ENCODE results near the gene CDYL2. TPM values are rescaled to one million over a fixed set of nuclear protein-coding genes. Genes with fewer than 3 reads are reported as not detected.
"Not testable (repeated sequence)": the region's sequence is repeated elsewhere in the genome, so short reads cannot be mapped to it uniquely, and the experiment has no call there.

CDYL2 gene
- total and polyA plus RNA-seq, 8 donors = 4.6 to 16.0 (median 5.7) TPM

DNA sequence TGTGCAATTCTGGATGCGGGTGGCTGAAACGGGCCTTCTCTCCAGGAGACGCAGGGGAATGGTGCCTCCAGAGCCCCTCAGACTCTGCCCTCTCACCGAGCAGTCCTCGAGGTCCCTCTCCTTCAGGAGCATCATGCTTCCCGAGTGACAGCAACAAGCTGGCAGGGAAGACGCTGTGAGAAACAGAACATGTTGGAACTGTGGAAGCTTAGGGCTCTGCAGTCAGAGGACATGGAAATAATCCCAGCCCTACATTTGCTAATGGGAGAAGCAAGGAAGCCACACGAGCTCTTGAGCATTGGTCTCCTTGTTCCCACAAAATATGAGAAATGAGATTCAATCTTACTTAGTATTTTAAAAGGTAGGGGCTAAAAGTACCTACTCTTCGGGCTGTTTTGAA is 148.6 kb downstream of the CDYL2 start:
- H3K27me3 ChIP-seq = no peaks in the 10 kb centered on the region
- no peaks in the 10 kb centered on the region for H3K4me1 ChIP-seq
- TF ChIP-seq, protein P1, sequence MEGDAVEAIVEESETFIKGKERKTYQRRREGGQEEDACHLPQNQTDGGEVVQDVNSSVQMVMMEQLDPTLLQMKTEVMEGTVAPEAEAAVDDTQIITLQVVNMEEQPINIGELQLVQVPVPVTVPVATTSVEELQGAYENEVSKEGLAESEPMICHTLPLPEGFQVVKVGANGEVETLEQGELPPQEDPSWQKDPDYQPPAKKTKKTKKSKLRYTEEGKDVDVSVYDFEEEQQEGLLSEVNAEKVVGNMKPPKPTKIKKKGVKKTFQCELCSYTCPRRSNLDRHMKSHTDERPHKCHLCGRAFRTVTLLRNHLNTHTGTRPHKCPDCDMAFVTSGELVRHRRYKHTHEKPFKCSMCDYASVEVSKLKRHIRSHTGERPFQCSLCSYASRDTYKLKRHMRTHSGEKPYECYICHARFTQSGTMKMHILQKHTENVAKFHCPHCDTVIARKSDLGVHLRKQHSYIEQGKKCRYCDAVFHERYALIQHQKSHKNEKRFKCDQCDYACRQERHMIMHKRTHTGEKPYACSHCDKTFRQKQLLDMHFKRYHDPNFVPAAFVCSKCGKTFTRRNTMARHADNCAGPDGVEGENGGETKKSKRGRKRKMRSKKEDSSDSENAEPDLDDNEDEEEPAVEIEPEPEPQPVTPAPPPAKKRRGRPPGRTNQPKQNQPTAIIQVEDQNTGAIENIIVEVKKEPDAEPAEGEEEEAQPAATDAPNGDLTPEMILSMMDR (IDR thresholded peaks at IDR 0.05) = no peak
- no peak for ATAC-seq
- no peak for DNase-seq
- H3K27ac ChIP-seq = no peak overlapping the region
- intact Hi-C loops (cut with DNase I) = no loop called here
- no peak overlapping the region for H3K4me3 ChIP-seq
- peaks cover 0 to 15% of the 10 kb centered on the region in 2 donors for H3K9me3 ChIP-seq
- H3K36me3 ChIP-seq = no peaks in the 10 kb centered on the region

DNA sequence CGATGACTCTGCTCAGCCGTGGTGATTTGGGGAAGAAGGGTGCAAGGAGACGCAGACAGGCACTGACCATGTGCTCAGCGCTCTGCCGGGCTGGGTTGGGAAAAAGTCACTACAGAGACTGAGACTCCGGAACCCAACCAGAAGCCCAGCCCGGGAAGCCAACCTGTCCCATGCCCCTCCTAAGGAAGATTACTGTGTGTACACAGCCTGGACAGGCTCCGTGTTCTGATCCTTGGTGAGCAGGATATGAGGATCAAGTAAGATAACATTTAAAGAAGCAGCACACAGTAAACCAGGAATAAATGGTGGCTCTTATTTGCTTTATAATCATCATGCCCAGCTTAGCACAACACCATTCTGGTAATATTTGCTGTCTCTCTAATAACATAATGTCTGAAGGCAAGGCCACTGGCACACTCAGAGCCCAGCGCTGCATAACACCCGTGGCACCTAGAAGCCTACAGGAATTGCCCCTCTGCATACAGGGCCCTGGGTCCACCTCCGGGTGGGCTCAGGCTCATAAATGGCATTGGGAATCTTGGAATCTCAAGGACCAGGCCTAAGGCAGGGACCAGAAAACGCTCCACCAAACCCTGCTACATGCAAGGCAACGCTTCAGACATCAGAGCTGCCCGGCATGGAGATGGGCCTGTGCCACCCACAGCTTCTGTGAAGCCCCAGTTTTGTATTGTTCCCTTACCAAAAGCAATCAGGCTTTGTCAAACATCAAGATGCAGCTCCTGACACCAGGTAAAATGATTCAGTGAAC is 150.1 kb downstream of the CDYL2 start:
- Histone ChIP-seq H3K4me3 (no peak overlapping the region), H3K4me1 (peaks cover 0 to 5% of the 10 kb centered on the region in 2 donors), H3K27me3 (no peaks in the 10 kb centered on the region), H3K9me3 (peaks cover 0 to 2% of the 10 kb centered on the region in 2 donors), H3K27ac (no peak overlapping the region), H3K36me3 (no peaks in the 10 kb centered on the region)
- intact Hi-C loops (cut with DNase I) = no loop called here
- ATAC-seq (no peak), DNase-seq (no peak)
- TF ChIP-seq, protein P1 (IDR thresholded peaks at IDR 0.05) = no peak

DNA sequence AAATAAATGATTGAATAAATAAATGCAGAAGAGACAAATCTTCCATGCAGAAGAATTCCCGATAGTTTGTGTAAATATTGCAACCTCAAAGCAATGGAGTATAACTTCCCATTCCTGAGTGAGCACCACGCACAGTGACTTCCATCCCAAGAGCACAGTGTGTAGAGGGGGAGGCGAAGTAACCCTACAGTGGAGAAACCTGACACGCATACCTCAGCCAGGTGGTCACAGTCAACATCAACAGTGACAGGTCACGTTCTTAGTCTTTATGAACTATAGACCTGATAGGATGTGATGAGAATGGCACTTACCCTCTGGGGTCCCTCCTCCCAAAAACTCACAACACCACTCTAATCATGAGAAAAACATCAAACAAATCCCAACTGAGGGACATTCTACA is 152.0 kb downstream of the CDYL2 start:
- intact Hi-C loops (cut with DNase I) = no loop called here
- Histone ChIP-seq H3K4me3 (no peak overlapping the region), H3K27me3 (no peaks in the 10 kb centered on the region), H3K9me3 (peaks cover 0 to 7% of the 10 kb centered on the region in 2 donors), H3K36me3 (no peaks in the 10 kb centered on the region), H3K4me1 (peaks cover 0 to 5% of the 10 kb centered on the region in 2 donors), H3K27ac (no peak overlapping the region)
- DNase-seq (no peak), ATAC-seq (no peak)
- TF ChIP-seq, protein P1 (IDR thresholded peaks at IDR 0.05) = no peak

DNA sequence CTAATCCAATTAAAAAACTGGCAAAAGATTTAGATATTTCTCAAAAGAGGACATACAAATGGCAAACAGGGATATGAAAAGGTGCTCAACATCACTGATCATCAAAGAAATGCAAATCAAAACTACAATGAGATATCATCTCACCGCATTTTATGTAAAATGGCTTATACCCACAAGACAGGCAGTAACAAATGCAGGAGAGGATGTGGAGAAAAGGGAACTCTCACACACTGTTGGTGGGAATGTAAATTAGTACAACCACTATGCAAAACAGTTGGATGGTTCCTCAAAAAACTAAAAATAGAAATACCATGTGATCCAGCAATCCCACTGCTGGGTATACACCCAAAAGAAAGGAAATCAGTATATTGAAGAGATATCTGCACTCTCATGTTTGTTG is 154.1 kb downstream of the CDYL2 start:
- H3K27ac ChIP-seq; H3K27me3 ChIP-seq; H3K36me3 ChIP-seq; H3K4me1 ChIP-seq; DNase-seq; ATAC-seq; intact Hi-C loops (cut with DNase I); H3K4me3 ChIP-seq: not testable (repeated sequence)
- peaks cover 0 to 17% of the 10 kb centered on the region in 2 donors for H3K9me3 ChIP-seq

DNA sequence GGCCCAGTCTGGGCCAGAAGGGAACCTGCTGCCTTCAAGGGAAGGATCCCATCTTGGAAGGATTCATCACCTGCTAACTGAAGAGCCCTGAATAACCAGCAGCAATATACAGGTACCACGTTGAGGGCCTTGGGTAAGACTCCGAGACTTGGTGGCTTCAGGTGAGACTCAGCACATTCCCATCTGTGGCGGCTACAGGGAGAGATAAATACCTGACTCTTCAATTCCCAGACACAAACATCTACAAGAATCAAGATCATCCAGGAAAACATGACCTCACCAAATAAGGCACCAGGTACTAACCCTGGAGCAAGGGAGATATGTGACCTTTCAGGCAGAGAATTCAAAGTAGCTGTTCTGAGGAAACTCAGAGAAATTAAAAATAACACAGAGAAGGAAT is 164.1 kb downstream of the CDYL2 start:
- Histone ChIP-seq H3K27me3 (no peaks in the 10 kb centered on the region), H3K9me3 (peaks cover 0 to 18% of the 10 kb centered on the region in 2 donors), H3K4me3 (no peak overlapping the region), H3K36me3 (no peaks in the 10 kb centered on the region), H3K4me1 (no peaks in the 10 kb centered on the region), H3K27ac (no peak overlapping the region)
- intact Hi-C loops (cut with DNase I) = no loop called here
- TF ChIP-seq, protein P1 (IDR thresholded peaks at IDR 0.05) = no peak
- no peak for DNase-seq
- ATAC-seq = no peak

DNA sequence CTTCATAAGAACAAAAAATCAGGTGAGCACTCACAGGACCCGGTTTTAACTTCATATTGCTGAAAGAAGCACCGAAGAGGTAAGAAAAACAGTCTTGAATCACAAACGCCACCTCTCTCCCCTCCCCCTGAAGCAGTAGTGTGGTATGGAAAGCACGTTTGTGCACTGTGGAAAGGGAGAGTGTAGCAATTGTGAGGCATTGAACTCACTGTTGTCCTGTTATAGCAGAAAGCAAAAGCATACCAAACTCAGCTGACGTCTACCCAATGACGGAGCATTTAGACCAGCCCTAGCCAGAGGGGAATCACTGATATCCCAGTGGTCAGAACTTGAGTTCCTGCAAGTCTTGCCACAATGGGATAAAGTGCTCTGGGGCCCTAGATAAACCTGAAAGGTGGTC is 164.8 kb downstream of the CDYL2 start:
- no peaks in the 10 kb centered on the region for H3K36me3 ChIP-seq
- no peaks in the 10 kb centered on the region for H3K27me3 ChIP-seq
- peaks cover 0 to 23% of the 10 kb centered on the region in 2 donors for H3K9me3 ChIP-seq
- TF ChIP-seq, protein P1 (IDR thresholded peaks at IDR 0.05) = no peak
- ATAC-seq (no peak), DNase-seq (no peak)
- no peak overlapping the region for H3K27ac ChIP-seq
- H3K4me1 ChIP-seq = no peaks in the 10 kb centered on the region
- intact Hi-C loops (cut with DNase I) = no loop called here
- H3K4me3 ChIP-seq = no peak overlapping the region
